ENCODE measurements around the gene DNASE1L1.

DNASE1L1 gene

GRCh38 chrX:154380787-154381186 is 28.3 kb downstream of the DNASE1L1 start:
- no peak for DNase-seq

GRCh38 chrX:154380153-154380552 is 28.9 kb downstream of the DNASE1L1 start:
- DNase-seq, result no peak

GRCh38 chrX:154379569-154379951 is 29.5 kb downstream of the DNASE1L1 start:
- no peak for DNase-seq

GRCh38 chrX:154378799-154379568 is 30.1 kb downstream of the DNASE1L1 start, which contains the start of gene EMD:
EMD (plus strand) TSS chrX:154379295; CDS start chrX:154379485, 190 bp downstream.
- DNase-seq, result peak; percentile 98

- peak; percentile 48 for DNase-seq
Measured at GRCh38 chrX:154378059-154378798, 30.8 kb downstream of the DNASE1L1 start.

- peak; percentile 41 for DNase-seq
Measured at GRCh38 chrX:154376774-154377173, 32.3 kb downstream of the DNASE1L1 start.

GRCh38 chrX:154375156-154375504 is 33.9 kb downstream of the DNASE1L1 start:
- DNase-seq, result no peak

- DNase-seq, result peak; percentile 63
Measured at GRCh38 chrX:154374313-154375155, 34.5 kb downstream of the DNASE1L1 start, which contains the start of gene FLNA. FLNA (minus strand) TSS chrX:154374634; CDS start chrX:154371245, 3,389 bp downstream.

GRCh38 chrX:154373340-154374306 is 35.4 kb downstream of the DNASE1L1 start:
- DNase-seq, result peak; percentile 92

- peak; percentile 67 for DNase-seq
Measured at GRCh38 chrX:154372612-154373022, 36.4 kb downstream of the DNASE1L1 start.

GRCh38 chrX:154371789-154372300 is 37.2 kb downstream of the DNASE1L1 start:
- no peak for DNase-seq

- peak; percentile 95 for DNase-seq
Measured at GRCh38 chrX:154371017-154371788, 37.9 kb downstream of the DNASE1L1 start.

GRCh38 chrX:154370300-154371016 is 38.6 kb downstream of the DNASE1L1 start:
- no peak for DNase-seq

GRCh38 chrX:154369449-154370299 is 39.4 kb downstream of the DNASE1L1 start:
- DNase-seq, result peak; percentile 97

- DNase-seq, result peak; percentile 92
Measured at GRCh38 chrX:154368630-154369448, 40.2 kb downstream of the DNASE1L1 start.

- DNase-seq, result no peak
Measured at GRCh38 chrX:154367474-154368308, 41.4 kb downstream of the DNASE1L1 start.

GRCh38 chrX:154366666-154367055 is 42.4 kb downstream of the DNASE1L1 start:
- no peak for DNase-seq
